HEK293 (cell line): ENCODE data around the gene DACT3.

Source experiments
- BCL11B ChIP-seq: fragments of 450-650 bp; formaldehyde crosslinking; IDR thresholded peaks from 2 replicates; pipeline ENCODE4 v1.5.1; 2016; ENCODE audit warnings: low read depth, missing biosample characterization, missing genetic modification characterization
- GLI4 ChIP-seq: fragments of 450-650 bp; formaldehyde crosslinking; IDR thresholded peaks from 2 replicates; pipeline ENCODE4 v1.5.1; 2016; ENCODE audit warnings: missing biosample characterization, missing genetic modification characterization
- GLIS1 ChIP-seq: fragments of 450-650 bp; formaldehyde crosslinking; IDR thresholded peaks from 2 replicates; pipeline ENCODE4 v1.5.1; 2016; ENCODE audit warnings: missing biosample characterization, missing genetic modification characterization
- KLF17 ChIP-seq: fragments of 450-650 bp; formaldehyde crosslinking; IDR thresholded peaks from 2 replicates; pipeline ENCODE4 v1.5.1; 2016; ENCODE audit warnings: missing biosample characterization, missing genetic modification characterization
- KLF8 ChIP-seq: fragments of 450-650 bp; formaldehyde crosslinking; IDR thresholded peaks from 2 replicates; pipeline ENCODE4 v1.5.1; 2016; ENCODE audit warnings: missing biosample characterization, missing genetic modification characterization
- MEIS1 ChIP-seq: sonication (generic); formaldehyde crosslinking; IDR thresholded peaks from 2 replicates; pipeline ENCODE4 v1.8.1; 2022; ENCODE audit warnings: missing genetic modification reagents, mild to moderate bottlenecking, borderline replicate concordance
- MYNN ChIP-seq: fragments of 450-650 bp; formaldehyde crosslinking; IDR thresholded peaks from 2 replicates; pipeline ENCODE4 v1.5.1; 2016; ENCODE audit warnings: missing biosample characterization, missing genetic modification characterization, borderline replicate concordance
- PATZ1 ChIP-seq: fragments of 450-650 bp; formaldehyde crosslinking; IDR thresholded peaks from 2 replicates; pipeline ENCODE4 v1.5.1; 2016; ENCODE audit warnings: missing biosample characterization, missing genetic modification characterization
- PRDM10 ChIP-seq: fragments of 450-650 bp; formaldehyde crosslinking; IDR thresholded peaks from 2 replicates; pipeline ENCODE4 v1.5.1; 2016; ENCODE audit warnings: missing biosample characterization, missing genetic modification characterization
- SCRT2 ChIP-seq: fragments of 450-650 bp; formaldehyde crosslinking; IDR thresholded peaks from 2 replicates; pipeline ENCODE4 v1.5.1; 2016; ENCODE audit warnings: missing biosample characterization, missing genetic modification characterization
- YY2 ChIP-seq: fragments of 450-650 bp; formaldehyde crosslinking; IDR thresholded peaks from 2 replicates; pipeline ENCODE4 v1.5.1; 2016; ENCODE audit warnings: missing biosample characterization, missing genetic modification characterization
- ZBTB10 ChIP-seq: fragments of 450-650 bp; formaldehyde crosslinking; IDR thresholded peaks from 2 replicates; pipeline ENCODE4 v1.5.1; 2016; ENCODE audit warnings: missing biosample characterization, missing genetic modification characterization
- ZBTB49 ChIP-seq: fragments of 450-650 bp; formaldehyde crosslinking; IDR thresholded peaks from 2 replicates; pipeline ENCODE4 v1.5.1; 2016; ENCODE audit warnings: missing biosample characterization, missing genetic modification characterization, low read depth
- ZBTB7A ChIP-seq: fragments of 450-650 bp; formaldehyde crosslinking; IDR thresholded peaks from 2 replicates; pipeline ENCODE4 v1.5.1; 2016; ENCODE audit warnings: low read depth, missing biosample characterization, missing genetic modification characterization
- ZEB2 ChIP-seq: fragments of 450-650 bp; formaldehyde crosslinking; IDR thresholded peaks from 2 replicates; pipeline ENCODE4 v1.5.1; 2016; ENCODE audit warnings: missing biosample characterization, missing genetic modification characterization
- ZFP3 ChIP-seq: fragments of 450-650 bp; formaldehyde crosslinking; IDR thresholded peaks from 2 replicates; pipeline ENCODE4 v1.5.1; 2016; ENCODE audit warnings: low read depth, missing biosample characterization, missing genetic modification characterization
- ZIC2 ChIP-seq: fragments of 450-650 bp; formaldehyde crosslinking; IDR thresholded peaks from 2 replicates; pipeline ENCODE4 v1.5.1; 2016; ENCODE audit warnings: missing biosample characterization, missing genetic modification characterization
- ZNF292 ChIP-seq: fragments of 450-650 bp; formaldehyde crosslinking; IDR thresholded peaks from 2 replicates; pipeline ENCODE4 v1.5.1; 2016; ENCODE audit warnings: low read depth, missing biosample characterization, missing genetic modification characterization, borderline replicate concordance
- ZNF335 ChIP-seq: fragments of 450-650 bp; formaldehyde crosslinking; conservative IDR thresholded peaks from 2 replicates; pipeline ENCODE4 v1.5.1; 2016; ENCODE audit warnings: missing biosample characterization, missing genetic modification characterization
- ZNF341 ChIP-seq: fragments of 450-650 bp; formaldehyde crosslinking; IDR thresholded peaks from 2 replicates; pipeline ENCODE4; 2016; ENCODE audit warnings: low read depth, missing biosample characterization, missing genetic modification characterization
- ZNF391 ChIP-seq: fragments of 450-650 bp; formaldehyde crosslinking; IDR thresholded peaks from 2 replicates; pipeline ENCODE4 v1.5.1; 2016; ENCODE audit warnings: low read depth, missing biosample characterization, missing genetic modification characterization, borderline replicate concordance
- ZNF514 ChIP-seq: fragments of 450-650 bp; formaldehyde crosslinking; IDR thresholded peaks from 2 replicates; pipeline ENCODE4 v1.5.1; 2016; ENCODE audit warnings: missing biosample characterization, missing genetic modification characterization
- ZNF555 ChIP-seq: fragments of 450-650 bp; formaldehyde crosslinking; conservative IDR thresholded peaks from 2 replicates; pipeline ENCODE4 v1.5.1; 2017; ENCODE audit warnings: missing biosample characterization, mild to moderate bottlenecking, missing genetic modification characterization, inconsistent platforms
- ZNF792 ChIP-seq: fragments of 450-650 bp; formaldehyde crosslinking; IDR thresholded peaks from 2 replicates; pipeline ENCODE4 v1.5.1; 2016; ENCODE audit warnings: missing biosample characterization, missing genetic modification characterization
- ZNF837 ChIP-seq: fragments of 450-650 bp; formaldehyde crosslinking; IDR thresholded peaks from 2 replicates; pipeline ENCODE4 v1.5.1; 2016; ENCODE audit warnings: missing biosample characterization, missing genetic modification characterization
- ZNF843 ChIP-seq: fragments of 450-650 bp; formaldehyde crosslinking; IDR thresholded peaks from 2 replicates; pipeline ENCODE4 v1.5.1; 2016; ENCODE audit warnings: missing biosample characterization, missing genetic modification characterization
- ZSCAN5A ChIP-seq: fragments of 450-650 bp; formaldehyde crosslinking; IDR thresholded peaks from 2 replicates; pipeline ENCODE4 v1.5.1; 2016; ENCODE audit warnings: missing biosample characterization, missing genetic modification characterization

The DACT3 gene

GRCh38 chr19:46634656-46635218 lies 26.2 kb downstream of the DACT3 start (continued):
- peak; percentile 97 for TF ChIP-seq PRDM10 (tag by site-specific recombination)
- peak; percentile 59 for TF ChIP-seq ZIC2 (tag by site-specific recombination)
- no peak for TF ChIP-seq ZNF514 (tag by site-specific recombination)
- TF ChIP-seq ZNF837 (tag by site-specific recombination) = no peak
- no peak for TF ChIP-seq ZNF843 (tag by site-specific recombination)
- no peak for TF ChIP-seq ZBTB49 (tag by site-specific recombination)
- no peak for TF ChIP-seq ZEB2 (tag by site-specific recombination)
- no peak for TF ChIP-seq ZNF292 (tag by site-specific recombination)
- TF ChIP-seq ZNF335 (tag by site-specific recombination) = peak; percentile 73
- TF ChIP-seq KLF8 (tag by site-specific recombination) = peak; percentile 50; the same call in 1 of the 2 replicates
- TF ChIP-seq ZBTB7A = no peak
- TF ChIP-seq MEIS1 (CRISPR knock-in tag) = no peak
- peak; percentile 98 for TF ChIP-seq GLIS1 (tag by site-specific recombination)
- TF ChIP-seq YY2 (tag by site-specific recombination) = 0 out of 2 replicates have a peak, but pooled peaks have one; percentile 46
- TF ChIP-seq PATZ1 = peak; percentile 93
- no peak for TF ChIP-seq ZNF792 (tag by site-specific recombination)
- TF ChIP-seq KLF17 (tag by site-specific recombination) = peak; percentile 88
- no peak for TF ChIP-seq MYNN
- TF ChIP-seq ZNF391 (tag by site-specific recombination) = 0 out of 2 replicates have a peak, but pooled peaks have one; percentile 35
- no peak for TF ChIP-seq ZNF555
- peak; percentile 81; the same call in 1 of the 2 replicates for TF ChIP-seq ZBTB10 (tag by site-specific recombination)
- peak; percentile 89 for TF ChIP-seq SCRT2 (tag by site-specific recombination)
- peak; percentile 11; the same call in 1 of the 2 replicates for TF ChIP-seq ZNF341 (tag by site-specific recombination)
- no peak for TF ChIP-seq ZFP3
- TF ChIP-seq BCL11B (tag by site-specific recombination) = 0 out of 2 replicates have a peak, but pooled peaks have one; percentile 32
- peak; percentile 16; the same call in 1 of the 2 replicates for TF ChIP-seq GLI4 (tag by site-specific recombination)
- no peak for TF ChIP-seq ZSCAN5A
